ENCODE measurements around the gene EEF1A2.

Gene EEF1A2

DNA sequence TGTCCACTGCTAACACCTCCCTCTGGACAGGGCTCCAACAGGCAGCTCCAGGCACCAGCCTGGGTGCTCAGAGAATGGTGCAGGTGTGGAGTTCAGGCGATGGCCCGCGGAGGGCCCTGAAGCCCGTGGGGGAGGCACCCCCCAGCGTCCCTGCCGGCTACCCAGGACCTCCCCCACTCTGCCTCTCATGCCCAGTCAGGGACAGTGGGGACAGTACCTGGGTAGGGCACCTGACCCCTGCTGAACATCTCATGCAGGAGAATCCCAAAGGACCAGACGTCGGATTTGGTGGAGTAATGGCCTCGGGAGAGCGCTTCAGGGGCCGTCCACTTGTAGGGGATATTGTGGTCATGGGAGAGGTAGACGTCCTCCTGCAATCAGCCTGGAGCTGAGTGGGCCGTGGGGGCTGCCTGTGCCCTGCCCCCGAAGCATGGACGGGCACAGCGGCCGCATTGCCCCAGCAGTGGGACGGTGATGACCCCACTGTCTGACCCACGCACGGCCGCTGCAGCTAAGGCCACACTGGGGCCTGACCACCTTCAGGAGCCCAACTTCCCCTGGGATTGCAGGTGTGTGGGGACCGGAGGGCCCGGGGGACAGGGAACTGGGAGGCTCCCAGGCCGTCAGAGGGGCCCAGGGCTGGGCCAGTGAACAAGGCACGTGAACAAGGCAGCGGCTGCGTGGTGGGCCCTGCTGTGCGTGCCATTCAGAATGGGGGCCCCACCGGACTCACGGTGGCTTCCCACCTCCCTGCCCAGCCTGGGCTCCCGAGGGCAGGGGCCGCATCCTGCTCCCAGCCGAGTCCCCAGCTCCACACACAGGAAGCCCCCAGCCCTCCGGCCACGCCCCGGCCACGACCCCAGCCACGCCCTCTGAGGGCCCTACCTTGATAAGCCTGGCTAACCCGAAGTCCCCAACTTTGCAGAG, 31.2 kb upstream of the EEF1A2 start:
- Histone ChIP-seq H3K27ac (ENCODE audit: low read length) (no peak overlapping the region), H3F3A (ENCODE audit: insufficient read depth, low read length) (peaks cover 3% of the 10 kb centered on the region; the same call in 1 of the 2 replicates), H3K36me3 (replicated peaks; ENCODE audit: insufficient read depth, low read length) (no peaks in the 10 kb centered on the region), H3K9me2 (replicated peaks; ENCODE audit: insufficient read depth, low read length) (no peaks in the 10 kb centered on the region), H3K4me3 (ENCODE audit: low read length) (no peak overlapping the region), H3K9me3 (replicated peaks; ENCODE audit: insufficient read depth, low read length) (no peaks in the 10 kb centered on the region), H3K27me3 (replicated peaks; ENCODE audit: insufficient read depth, low read length) (peaks cover 56% of the 10 kb centered on the region), H2AFZ (ENCODE audit: low read length) (no peak overlapping the region), H3K79me2 (ENCODE audit: low read length) (no peaks in the 10 kb centered on the region), H3K4me2 (ENCODE audit: low read depth, low read length) (no peak overlapping the region), H3K9ac (ENCODE audit: low read length) (no peak overlapping the region), H4K20me1 (ENCODE audit: insufficient read depth, low read length) (no peaks in the 10 kb centered on the region), H3K4me1 (ENCODE audit: low read length) (no peaks in the 10 kb centered on the region)
- DNase-seq: no peak
- TF ChIP-seq, protein P1, sequence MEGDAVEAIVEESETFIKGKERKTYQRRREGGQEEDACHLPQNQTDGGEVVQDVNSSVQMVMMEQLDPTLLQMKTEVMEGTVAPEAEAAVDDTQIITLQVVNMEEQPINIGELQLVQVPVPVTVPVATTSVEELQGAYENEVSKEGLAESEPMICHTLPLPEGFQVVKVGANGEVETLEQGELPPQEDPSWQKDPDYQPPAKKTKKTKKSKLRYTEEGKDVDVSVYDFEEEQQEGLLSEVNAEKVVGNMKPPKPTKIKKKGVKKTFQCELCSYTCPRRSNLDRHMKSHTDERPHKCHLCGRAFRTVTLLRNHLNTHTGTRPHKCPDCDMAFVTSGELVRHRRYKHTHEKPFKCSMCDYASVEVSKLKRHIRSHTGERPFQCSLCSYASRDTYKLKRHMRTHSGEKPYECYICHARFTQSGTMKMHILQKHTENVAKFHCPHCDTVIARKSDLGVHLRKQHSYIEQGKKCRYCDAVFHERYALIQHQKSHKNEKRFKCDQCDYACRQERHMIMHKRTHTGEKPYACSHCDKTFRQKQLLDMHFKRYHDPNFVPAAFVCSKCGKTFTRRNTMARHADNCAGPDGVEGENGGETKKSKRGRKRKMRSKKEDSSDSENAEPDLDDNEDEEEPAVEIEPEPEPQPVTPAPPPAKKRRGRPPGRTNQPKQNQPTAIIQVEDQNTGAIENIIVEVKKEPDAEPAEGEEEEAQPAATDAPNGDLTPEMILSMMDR (IDR thresholded peaks at IDR 0.05; ENCODE audit: low read length): no peak
- no peak for TF ChIP-seq EZH2phosphoT487 (IDR thresholded peaks at IDR 0.05; ENCODE audit: low read length)
- TF ChIP-seq EZH2 (optimal IDR thresholded peaks at IDR 0.05; ENCODE audit: low read depth, low read length): no peak

- Histone ChIP-seq H3K4me1 (ENCODE audit: low read length) (no peaks in the 10 kb centered on the region), H3K79me2 (ENCODE audit: low read length) (no peaks in the 10 kb centered on the region), H3K9me2 (replicated peaks; ENCODE audit: insufficient read depth, low read length) (no peaks in the 10 kb centered on the region), H3K4me3 (ENCODE audit: low read length) (no peak overlapping the region), H3K36me3 (replicated peaks; ENCODE audit: insufficient read depth, low read length) (no peaks in the 10 kb centered on the region), H3K27me3 (replicated peaks; ENCODE audit: insufficient read depth, low read length) (peaks cover 56% of the 10 kb centered on the region), H3K9ac (ENCODE audit: low read length) (no peak overlapping the region), H3K9me3 (replicated peaks; ENCODE audit: insufficient read depth, low read length) (no peaks in the 10 kb centered on the region), H2AFZ (ENCODE audit: low read length) (no peak overlapping the region), H3K27ac (ENCODE audit: low read length) (no peak overlapping the region), H4K20me1 (ENCODE audit: insufficient read depth, low read length) (no peaks in the 10 kb centered on the region), H3F3A (ENCODE audit: insufficient read depth, low read length) (peaks cover 7% of the 10 kb centered on the region), H3K4me2 (ENCODE audit: low read depth, low read length) (no peak overlapping the region)
- no peak for TF ChIP-seq EZH2 (optimal IDR thresholded peaks at IDR 0.05; ENCODE audit: low read depth, low read length)
- TF ChIP-seq, protein P1 (IDR thresholded peaks at IDR 0.05; ENCODE audit: low read length): no peak
- TF ChIP-seq EZH2phosphoT487 (IDR thresholded peaks at IDR 0.05; ENCODE audit: low read length): no peak
- no peak for DNase-seq
These were observed 30.4 kb upstream of the EEF1A2 start for GRCh38 chr20:63529180-63529860.

GRCh38 chr20:63527184-63527583, 28.3 kb upstream of the EEF1A2 start:
- Histone ChIP-seq H3F3A (ENCODE audit: insufficient read depth, low read length) (peaks cover 7% of the 10 kb centered on the region), H3K9me3 (replicated peaks; ENCODE audit: insufficient read depth, low read length) (no peaks in the 10 kb centered on the region), H3K36me3 (replicated peaks; ENCODE audit: insufficient read depth, low read length) (no peaks in the 10 kb centered on the region), H3K9ac (ENCODE audit: low read length) (no peak overlapping the region), H4K20me1 (ENCODE audit: insufficient read depth, low read length) (no peaks in the 10 kb centered on the region), H3K4me2 (ENCODE audit: low read depth, low read length) (no peak overlapping the region), H2AFZ (ENCODE audit: low read length) (no peak overlapping the region), H3K9me2 (replicated peaks; ENCODE audit: insufficient read depth, low read length) (no peaks in the 10 kb centered on the region), H3K79me2 (ENCODE audit: low read length) (peaks cover 4% of the 10 kb centered on the region; the same call in 1 of the 2 replicates), H3K4me3 (ENCODE audit: low read length) (no peak overlapping the region), H3K27ac (ENCODE audit: low read length) (no peak overlapping the region), H3K27me3 (replicated peaks; ENCODE audit: insufficient read depth, low read length) (peaks cover 44% of the 10 kb centered on the region), H3K4me1 (ENCODE audit: low read length) (no peaks in the 10 kb centered on the region)
- TF ChIP-seq EZH2 (optimal IDR thresholded peaks at IDR 0.05; ENCODE audit: low read depth, low read length) (no peak), EZH2phosphoT487 (IDR thresholded peaks at IDR 0.05; ENCODE audit: low read length) (no peak)
- TF ChIP-seq, protein P1 (IDR thresholded peaks at IDR 0.05; ENCODE audit: low read length): no peak
- no peak for DNase-seq

Measured in MM.1S (cell line).